Vagina (tissue), 2 donors: ENCODE results near the gene RIN3. TPM values are rescaled to one million over a fixed set of nuclear protein-coding genes. Genes with fewer than 3 reads are reported as not detected.

Source experiments
- DNase-seq, 2 donors: peaks; one replicate each; pipeline ENCODE4 v3.0.0-alpha.2; 2017; ENCODE audit errors: extremely low spot score in 2 of 2
- H3K27ac ChIP-seq: fragments of 200-600 bp; sonication (generic); one replicate; pipeline ENCODE4 v1.5.1; 2019
- H3K27me3 ChIP-seq: fragments of 200-600 bp; sonication (generic); one replicate; pipeline ENCODE4 v1.5.1; 2019
- H3K36me3 ChIP-seq, 2 donors: fragments of 200-600 bp; sonication (generic); one replicate each; pipeline ENCODE4 v1.5.1; 2017 to 2019
- H3K4me1 ChIP-seq: fragments of 200-600 bp; sonication (generic); one replicate; pipeline ENCODE4 v1.5.1; 2019
- H3K4me3 ChIP-seq, 2 donors: fragments of 200-600 bp; sonication (generic); 1 replicate in 1 of 2; 2 replicates in 1 of 2; pipeline ENCODE4 v1.5.1; 2016 to 2019
- H3K9me3 ChIP-seq: fragments of 200-600 bp; sonication (generic); one replicate; pipeline ENCODE4 v1.5.1; 2019
- CTCF ChIP-seq, 3 experiments: fragments of 450-650 bp in 2 of 3; fragments of 200-600 bp in 1 of 3; sonication (generic) in 1 of 3; IDR thresholded peaks; one replicate each; pipeline ENCODE4 v1.5.1; 2017 to 2019; ENCODE audit warnings: antibody characterized with exemption in 3 of 3, mild to moderate bottlenecking in 2 of 3, moderate library complexity in 2 of 3
- POLR2A ChIP-seq, 2 donors: fragments of 450-650 bp; IDR thresholded peaks; one replicate each; pipeline ENCODE4 v1.6.1; 2017; ENCODE audit warnings: antibody characterized with exemption in 2 of 2, mild to moderate bottlenecking in 2 of 2, moderate library complexity in 2 of 2
- POLR2AphosphoS5 ChIP-seq, 2 donors: sonication (generic); formaldehyde crosslinking; IDR thresholded peaks; one replicate each; pipeline ENCODE4 v1.9.0; 2017; ENCODE audit warnings: antibody characterized with exemption in 2 of 2, mild to moderate bottlenecking in 2 of 2, low read depth in 1 of 2; ENCODE audit not compliant: insufficient read depth in 1 of 2
- intact Hi-C: fragments of 100-400 bp; cut with DNase I; formaldehyde crosslinking; loops from one replicate; pipeline ENCODE4 v1.15.1; 2023
- total RNA-seq: library from RNA; depleted of rRNA; stranded (reverse); fragments of >200 nt; gene quantifications from one replicate; pipeline ENCODE4 v1.2.3, GENCODE V29; 2016

The RIN3 gene
- total RNA-seq, 1 donor from 2014 or later: 22.6 TPM

- no peak for DNase-seq
- H3K27me3 ChIP-seq: no peaks in the 10 kb centered on the region
- peaks cover 18% of the 10 kb centered on the region for H3K4me1 ChIP-seq
- no peak overlapping the region for H3K4me3 ChIP-seq
- H3K9me3 ChIP-seq: no peaks in the 10 kb centered on the region
- intact Hi-C loops: no loop called here
- H3K27ac ChIP-seq: no peak overlapping the region
- H3K36me3 ChIP-seq: no peaks in the 10 kb centered on the region
- no peak for TF ChIP-seq CTCF (IDR thresholded peaks at IDR 0.05)
- TF ChIP-seq POLR2A (IDR thresholded peaks at IDR 0.05): no peak
- peak in 1 of 2 donors; percentile 15 for TF ChIP-seq POLR2AphosphoS5 (IDR thresholded peaks at IDR 0.05; ENCODE audit: insufficient read depth in 1 of 2, low read depth in 1 of 2)
These were observed 179.2 kb downstream of the RIN3 start for GRCh38 chr14:92692822-92693226.

- TF ChIP-seq POLR2AphosphoS5 (IDR thresholded peaks at IDR 0.05; ENCODE audit: insufficient read depth in 1 of 2, low read depth in 1 of 2) (no peak), POLR2A (IDR thresholded peaks at IDR 0.05) (no peak), CTCF (IDR thresholded peaks at IDR 0.05) (no peak)
- Histone ChIP-seq H3K27me3 (no peaks in the 10 kb centered on the region), H3K4me3 (no peak overlapping the region), H3K36me3 (no peaks in the 10 kb centered on the region), H3K9me3 (no peaks in the 10 kb centered on the region), H3K4me1 (peaks cover 18% of the 10 kb centered on the region), H3K27ac (no peak overlapping the region)
- DNase-seq: no peak
- intact Hi-C loops: no loop called here
These were observed 180.6 kb downstream of the RIN3 start for GRCh38 chr14:92693998-92694795.

DNA sequence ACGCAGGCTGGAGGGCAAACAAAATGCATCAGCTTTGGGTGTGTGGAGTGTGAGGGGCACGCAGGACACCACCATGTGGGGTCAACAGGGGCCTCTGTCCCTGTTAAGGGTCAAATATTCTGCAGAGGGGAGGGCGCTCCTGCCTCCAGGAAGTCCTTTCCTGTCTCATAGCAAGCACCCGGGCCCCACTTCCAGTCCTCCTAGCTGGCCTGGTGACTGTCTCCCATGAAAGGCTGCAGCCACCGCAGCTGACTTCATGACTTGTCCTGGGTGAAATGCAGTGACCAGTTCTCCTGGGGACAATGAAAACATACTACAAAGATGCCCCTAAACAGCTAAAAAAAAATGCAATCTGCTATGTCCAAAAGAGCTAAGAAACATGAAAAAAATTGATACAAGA, 181.2 kb downstream of the RIN3 start:
- no peaks in the 10 kb centered on the region for H3K27me3 ChIP-seq
- no peaks in the 10 kb centered on the region for H3K9me3 ChIP-seq
- no peak for TF ChIP-seq POLR2A (IDR thresholded peaks at IDR 0.05)
- TF ChIP-seq POLR2AphosphoS5 (IDR thresholded peaks at IDR 0.05; ENCODE audit: insufficient read depth in 1 of 2, low read depth in 1 of 2): no peak
- TF ChIP-seq CTCF (IDR thresholded peaks at IDR 0.05): no peak
- intact Hi-C loops: no loop called here
- H3K4me3 ChIP-seq: no peak overlapping the region
- H3K36me3 ChIP-seq: no peaks in the 10 kb centered on the region
- peaks cover 18% of the 10 kb centered on the region for H3K4me1 ChIP-seq
- H3K27ac ChIP-seq: no peak overlapping the region
- no peak for DNase-seq

GRCh38 chr14:92695562-92695961, 182.0 kb downstream of the RIN3 start:
- no peak overlapping the region for H3K27ac ChIP-seq
- intact Hi-C loops: no loop called here
- no peaks in the 10 kb centered on the region for H3K9me3 ChIP-seq
- peaks cover 18% of the 10 kb centered on the region for H3K4me1 ChIP-seq
- no peaks in the 10 kb centered on the region for H3K36me3 ChIP-seq
- TF ChIP-seq CTCF (IDR thresholded peaks at IDR 0.05): no peak
- TF ChIP-seq POLR2A (IDR thresholded peaks at IDR 0.05): no peak
- no peak for TF ChIP-seq POLR2AphosphoS5 (IDR thresholded peaks at IDR 0.05; ENCODE audit: insufficient read depth in 1 of 2, low read depth in 1 of 2)
- H3K4me3 ChIP-seq: no peak overlapping the region
- H3K27me3 ChIP-seq: no peaks in the 10 kb centered on the region
- no peak for DNase-seq

GRCh38 chr14:92696366-92696765, 182.8 kb downstream of the RIN3 start:
- Histone ChIP-seq H3K36me3 (no peaks in the 10 kb centered on the region), H3K27me3 (no peaks in the 10 kb centered on the region), H3K27ac (no peak overlapping the region), H3K9me3 (no peaks in the 10 kb centered on the region), H3K4me1 (peaks cover 18% of the 10 kb centered on the region), H3K4me3 (no peak overlapping the region)
- TF ChIP-seq POLR2AphosphoS5 (IDR thresholded peaks at IDR 0.05; ENCODE audit: insufficient read depth in 1 of 2, low read depth in 1 of 2) (no peak), CTCF (IDR thresholded peaks at IDR 0.05) (no peak), POLR2A (IDR thresholded peaks at IDR 0.05) (no peak)
- no peak for DNase-seq
- intact Hi-C loops: no loop called here
